Measurements from ENCODE around the gene C8G. TPM values are rescaled to one million over a fixed set of nuclear protein-coding genes. Genes with fewer than 3 reads are reported as not detected.

The C8G gene
- total and polyA plus RNA-seq, 2 of the 13 experiments (the other 11 are each of a cell fraction or from before 2014, with no cell fraction given) = 4.9 to 12.8 TPM

- WGBS (ENCODE audit: low lambda C conversion rate) = 84% methylated on average over 10 of the region's 30 CpGs
- peak; percentile 31 for DNase-seq (ENCODE audit: low spot score)
- no peaks in the 10 kb centered on the region for H4K20me1 ChIP-seq (ENCODE audit: insufficient read depth, low read length)
- no peak for ATAC-seq
- no peaks in the 10 kb centered on the region for H3K9me3 ChIP-seq (ENCODE audit: low read length)
- POLR2A ChIA-PET = interaction anchor here (0.7 to 2.4 kb wide), 8 partner anchors 14 to 90 kb away, joined by 3 to 11 read pairs (median 4); partner anchors contain the start of genes CLIC3, PAXX and TRAF2
- CTCF ChIA-PET (ENCODE audit: low intra/inter-chr PET ratio, low total read pairs) = no interaction called here
- peaks cover 47% of the 10 kb centered on the region for H3K4me1 ChIP-seq (ENCODE audit: insufficient read depth, low read length)
- H3K9ac ChIP-seq (ENCODE audit: insufficient read depth, low read depth, low read length) = peak overlapping the region; percentile 20; the same call in 1 of the 2 replicates
- H3K4me3 ChIP-seq (replicated peaks in 1 of 3; ENCODE audit: insufficient read depth in 1 of 3, low read depth in 2 of 3, low read length in 3 of 3) = peak overlapping the region in 2 of 3 experiments; percentile 44 to 52; a peak in 4 of 6 replicates
- H2AFZ ChIP-seq (ENCODE audit: low read length) = no peak overlapping the region
- BruUV-seq (replicated peaks) = no TSS peak
- no peak for FAIRE-seq
- peaks cover 7 to 22% of the 10 kb centered on the region in 2 experiments for H3K36me3 ChIP-seq (replicated peaks in 1 of 2; ENCODE audit: control insufficient read depth in 1 of 2, insufficient read depth in 2 of 2, low read length in 2 of 2)
- intact Hi-C loops (cut with micrococcal nuclease; ENCODE audit: unreplicated experiment) = loop anchor here (2.0 kb wide), 1 partner anchor 47 kb away; the partner anchor contains the start of gene PAXX
- H3K27ac ChIP-seq (ENCODE audit: extremely low read length, insufficient read depth, low read length) = peak overlapping the region; percentile 74
- in situ Hi-C loops (cut with HindIII; ENCODE audit: extremely low pct_ligation_motif_present, low pct_unique_long_range_greater_than_20kb) = loop anchor here (5.0 kb wide), 1 partner anchor 87 kb away; the partner anchor contains the start of gene FUT7
- H3K79me2 ChIP-seq (ENCODE audit: insufficient read depth, low read length) = peaks cover 14% of the 10 kb centered on the region
- peak overlapping the region; percentile 71 for H3K4me2 ChIP-seq (ENCODE audit: low read depth, low read length)
- no peaks in the 10 kb centered on the region for H3K27me3 ChIP-seq (ENCODE audit: control insufficient read depth in 1 of 2, insufficient read depth in 2 of 2, low read length in 2 of 2)
- no peak for TF ChIP-seq ZNF75D (CRISPR knock-in tag; IDR thresholded peaks at IDR 0.05; ENCODE audit: borderline replicate concordance)
- 0 out of 2 replicates have a peak, but pooled peaks have one; percentile 40 for TF ChIP-seq BORCS8-MEF2B (CRISPR knock-in tag; IDR thresholded peaks at IDR 0.05)
- no peak for TF ChIP-seq MAX (IDR thresholded peaks at IDR 0.05)
- TF ChIP-seq SIN3A (IDR thresholded peaks at IDR 0.05; ENCODE audit: borderline replicate concordance, low read depth, low read length) = no peak
- TF ChIP-seq SP5 (CRISPR knock-in tag; IDR thresholded peaks at IDR 0.05; ENCODE audit: borderline replicate concordance, low read depth) = peak; percentile 73; the same call in 1 of the 2 replicates
- TF ChIP-seq MXD4 (CRISPR knock-in tag; IDR thresholded peaks at IDR 0.05) = peak; percentile 47; the same call in 1 of the 2 replicates
- TF ChIP-seq KDM6A (CRISPR knock-in tag; IDR thresholded peaks at IDR 0.05; ENCODE audit: low read depth) = no peak
- TF ChIP-seq GFI1 (CRISPR knock-in tag; IDR thresholded peaks at IDR 0.05; ENCODE audit: borderline replicate concordance) = no peak
- no peak for TF ChIP-seq SIX1 (CRISPR knock-in tag; IDR thresholded peaks at IDR 0.05; ENCODE audit: borderline replicate concordance)
- 0 out of 2 replicates have a peak, but pooled peaks have one; percentile 37 for TF ChIP-seq ZHX2 (IDR thresholded peaks at IDR 0.05; ENCODE audit: low read depth)
- no peak for TF ChIP-seq ZHX2 (CRISPR knock-in tag; IDR thresholded peaks at IDR 0.05; ENCODE audit: borderline replicate concordance)
- TF ChIP-seq ZNF382 (CRISPR knock-in tag; IDR thresholded peaks at IDR 0.05; ENCODE audit: borderline replicate concordance) = no peak
- 0 out of 2 replicates have a peak, but pooled peaks have one; percentile 52 for TF ChIP-seq ZNF274 (CRISPR knock-in tag; IDR thresholded peaks at IDR 0.05)
- TF ChIP-seq ZBTB10 (CRISPR knock-in tag; IDR thresholded peaks at IDR 0.05; ENCODE audit: borderline replicate concordance) = no peak
These were observed 537 bp downstream of the C8G start for GRCh38 chr9:136945333-136946227.
